WTC11 (cell line): ENCODE results near the gene NAT8L. TPM values are rescaled to one million over a fixed set of nuclear protein-coding genes. Genes with fewer than 3 reads are reported as not detected.

Source experiments
- ATAC-seq: fragments of 200-7000 bp; cut with Tn5 transposase; 2 replicates; pipeline ENCODE4 v1.10.0; 2021; ENCODE audit warnings: mild to moderate bottlenecking, moderate library complexity
- CTCF ChIA-PET: fragments of 300-600 bp; sonication (Branson Sonifier 250); formaldehyde crosslinking; loops from one replicate; lab custom pipeline; 2021; ENCODE audit warnings: antibody characterized with exemption; lab: Charles Lee
- POLR2A ChIA-PET: fragments of 350-600 bp; sonication (Branson Sonifier 250); formaldehyde crosslinking; loops from one replicate; lab custom pipeline; 2021; ENCODE audit warnings: antibody characterized with exemption; lab: Charles Lee
- DNase-seq: peaks from one replicate; pipeline ENCODE4 v3.0.0; 2021; ENCODE audit warnings: low spot score
- H3K27ac Mint-ChIP-seq: 2 replicates; pipeline ENCODE4 v1.8.0; 2021; ENCODE audit warnings: mixed read lengths
- H3K27me3 Mint-ChIP-seq: 2 replicates; pipeline ENCODE4 v1.8.0; 2021; ENCODE audit warnings: low read depth, mild to moderate bottlenecking, moderate library complexity, mixed read lengths
- H3K36me3 Mint-ChIP-seq: 2 replicates; pipeline ENCODE4 v1.8.0; 2021; ENCODE audit warnings: mixed read lengths
- H3K4me1 Mint-ChIP-seq: 2 replicates; pipeline ENCODE4 v1.8.0; 2022; ENCODE audit warnings: mixed read lengths
- H3K4me3 Mint-ChIP-seq: 2 replicates; pipeline ENCODE4 v1.8.0; 2021; ENCODE audit warnings: mild to moderate bottlenecking, moderate library complexity, mixed read lengths
- H3K9me3 Mint-ChIP-seq: 2 replicates; pipeline ENCODE4 v1.8.0; 2021; ENCODE audit warnings: mixed read lengths
- E2F5 ChIP-seq: sonication (generic); formaldehyde crosslinking; IDR thresholded peaks from 2 replicates; pipeline ENCODE4 v1.8.1; 2022; ENCODE audit warnings: mild to moderate bottlenecking, moderate library complexity, missing genetic modification reagents
- ETV6 ChIP-seq: sonication (generic); formaldehyde crosslinking; IDR thresholded peaks from 2 replicates; pipeline ENCODE4 v1.8.1; 2022; ENCODE audit warnings: mild to moderate bottlenecking, missing genetic modification reagents
- FOXP4 ChIP-seq: sonication (generic); formaldehyde crosslinking; IDR thresholded peaks from 2 replicates; pipeline ENCODE4 v1.8.0; 2022; ENCODE audit warnings: mild to moderate bottlenecking, missing genetic modification reagents
- GTF2I ChIP-seq: fragments of 250-450 bp; sonication (Bioruptor Pico); conservative IDR thresholded peaks from 2 replicates; pipeline ENCODE4 v1.4.0; 2021; ENCODE audit warnings: mild to moderate bottlenecking
- HMGA2 ChIP-seq: fragments of 250-450 bp; sonication (Bioruptor Pico); IDR thresholded peaks from 2 replicates; pipeline ENCODE4 v1.4.0; 2021; ENCODE audit warnings: mild to moderate bottlenecking, moderate library complexity
- IRF2 ChIP-seq: sonication (generic); formaldehyde crosslinking; IDR thresholded peaks from 2 replicates; pipeline ENCODE4 v1.8.0; 2022; ENCODE audit warnings: low read depth, missing genetic modification reagents, borderline replicate concordance
- MYBL2 ChIP-seq: sonication (generic); formaldehyde crosslinking; IDR thresholded peaks from 2 replicates; pipeline ENCODE4 v1.8.1; 2023; ENCODE audit warnings: mild to moderate bottlenecking, moderate library complexity, missing genetic modification reagents
- ZBTB21 ChIP-seq: sonication (generic); formaldehyde crosslinking; IDR thresholded peaks from 2 replicates; pipeline ENCODE4 v1.8.1; 2023; ENCODE audit warnings: mild to moderate bottlenecking, missing genetic modification reagents, borderline replicate concordance
- ZNF121 ChIP-seq: sonication (generic); formaldehyde crosslinking; IDR thresholded peaks from 2 replicates; pipeline ENCODE4 v1.8.0; 2023; ENCODE audit warnings: missing genetic modification reagents
- ZNF138 ChIP-seq: sonication (generic); formaldehyde crosslinking; conservative IDR thresholded peaks from 2 replicates; pipeline ENCODE4 v1.8.1; 2022; ENCODE audit warnings: mild to moderate bottlenecking, moderate library complexity, missing genetic modification reagents
- ZNF263 ChIP-seq: sonication (generic); formaldehyde crosslinking; IDR thresholded peaks from 2 replicates; pipeline ENCODE4 v1.8.1; 2022; ENCODE audit warnings: low read depth, mild to moderate bottlenecking, moderate library complexity, missing genetic modification reagents
- ZNF396 ChIP-seq: fragments of 250-450 bp; sonication (Bioruptor Pico); IDR thresholded peaks from 2 replicates; pipeline ENCODE4 v1.8.0; 2021; ENCODE audit warnings: mild to moderate bottlenecking, moderate library complexity, borderline replicate concordance
- total RNA-seq: library from RNA; stranded (reverse); gene quantifications from 3 replicates; pipeline ENCODE4 v1.2.3, GENCODE V29; 2021
- TF ChIP-seq, protein P1 (sequence below): sonication (generic); formaldehyde crosslinking; IDR thresholded peaks from 2 replicates; pipeline ENCODE4 v1.8.1; 2022; ENCODE audit warnings: missing genetic modification reagents, borderline replicate concordance
- TF ChIP-seq, protein P2 (sequence below): fragments of 250-450 bp; sonication (Bioruptor Pico); IDR thresholded peaks from 2 replicates; pipeline ENCODE4 v1.9.0; 2021; ENCODE audit warnings: moderate library complexity, mild to moderate bottlenecking, inconsistent platforms, borderline replicate concordance
- TF ChIP-seq, protein P3 (sequence below): fragments of 200-600 bp; IDR thresholded peaks from 2 replicates; pipeline ENCODE4 v1.8.0; 2022; ENCODE audit warnings: antibody characterized with exemption
- TF ChIP-seq, protein P4 (sequence below): sonication (generic); formaldehyde crosslinking; IDR thresholded peaks from 2 replicates; pipeline ENCODE4 v1.8.1; 2022; ENCODE audit warnings: low read depth, mild to moderate bottlenecking, moderate library complexity, missing genetic modification reagents, borderline replicate concordance
- TF ChIP-seq, protein P5 (sequence below): sonication (generic); formaldehyde crosslinking; IDR thresholded peaks from 2 replicates; pipeline ENCODE4 v1.8.0; 2023; ENCODE audit warnings: missing genetic modification reagents, mild to moderate bottlenecking, borderline replicate concordance

Gene NAT8L
- total RNA-seq, 1 experiment from 2014 or later, result 20.0 TPM

DNA sequence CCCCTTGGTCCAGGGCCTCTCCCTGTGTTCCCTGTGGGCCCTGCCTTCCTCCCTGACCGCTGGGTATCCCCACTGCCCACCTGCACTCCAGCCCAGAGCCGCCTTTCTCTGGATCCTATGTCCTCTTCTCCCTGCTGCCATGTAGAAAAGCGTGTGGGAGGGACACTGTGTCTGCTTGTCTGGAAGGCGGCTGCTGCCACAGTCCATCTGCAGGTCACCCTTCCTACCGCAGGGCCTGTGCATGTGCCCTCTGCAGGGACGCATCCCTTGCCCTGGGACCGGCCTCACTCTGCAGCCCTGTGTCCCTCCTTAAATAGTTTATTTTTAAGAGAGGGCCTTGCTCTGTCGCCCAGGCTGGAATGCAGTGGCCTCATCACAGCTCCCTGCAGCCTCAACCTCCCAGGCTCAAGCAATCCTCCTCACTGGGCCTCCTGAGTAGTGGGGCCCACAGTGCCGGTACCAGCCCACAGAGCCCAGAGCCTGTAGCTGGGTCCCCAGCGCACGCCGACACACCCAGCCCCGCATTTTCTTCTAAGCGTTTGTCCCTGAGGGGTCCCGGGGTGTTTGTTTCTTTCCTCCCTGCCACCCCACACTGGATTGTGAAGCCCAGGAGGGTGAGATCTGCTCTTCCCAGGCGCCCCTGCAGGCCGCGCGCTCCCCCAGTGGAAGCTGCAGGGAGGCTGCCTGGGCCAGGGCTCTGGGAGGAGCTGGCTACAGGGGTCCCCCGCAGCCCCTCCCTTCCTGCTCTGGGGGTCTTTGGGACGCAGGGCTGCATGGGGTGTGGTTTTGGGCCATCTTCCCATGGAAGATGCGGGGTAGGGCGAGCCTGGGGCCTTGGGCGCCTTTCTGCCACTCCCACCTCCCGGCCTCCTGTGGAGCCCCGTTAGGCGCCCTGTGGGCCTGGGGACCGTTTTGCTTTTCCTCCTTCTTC is 12.8 kb upstream of the NAT8L start:
- Mint-ChIP-seq H3K27ac (no peak overlapping the region), H3K9me3 (no peaks in the 10 kb centered on the region), H3K4me3 (no peak overlapping the region), H3K27me3 (peaks cover 44% of the 10 kb centered on the region), H3K36me3 (no peaks in the 10 kb centered on the region), H3K4me1 (peaks cover 4% of the 10 kb centered on the region)
- ChIA-PET CTCF (interaction anchor here (0.7 kb wide), 1 partner anchor 106 kb away, joined by 3 read pairs; no protein-coding TSS in a partner anchor), POLR2A (no interaction called here)
- ATAC-seq (no peak), DNase-seq (no peak)
- TF ChIP-seq ZBTB21 (CRISPR knock-in tag), result no peak
- TF ChIP-seq ZNF121 (CRISPR knock-in tag), result 0 out of 2 replicates have a peak, but pooled peaks have one; percentile 18
- no peak for TF ChIP-seq E2F5 (CRISPR knock-in tag)

DNA sequence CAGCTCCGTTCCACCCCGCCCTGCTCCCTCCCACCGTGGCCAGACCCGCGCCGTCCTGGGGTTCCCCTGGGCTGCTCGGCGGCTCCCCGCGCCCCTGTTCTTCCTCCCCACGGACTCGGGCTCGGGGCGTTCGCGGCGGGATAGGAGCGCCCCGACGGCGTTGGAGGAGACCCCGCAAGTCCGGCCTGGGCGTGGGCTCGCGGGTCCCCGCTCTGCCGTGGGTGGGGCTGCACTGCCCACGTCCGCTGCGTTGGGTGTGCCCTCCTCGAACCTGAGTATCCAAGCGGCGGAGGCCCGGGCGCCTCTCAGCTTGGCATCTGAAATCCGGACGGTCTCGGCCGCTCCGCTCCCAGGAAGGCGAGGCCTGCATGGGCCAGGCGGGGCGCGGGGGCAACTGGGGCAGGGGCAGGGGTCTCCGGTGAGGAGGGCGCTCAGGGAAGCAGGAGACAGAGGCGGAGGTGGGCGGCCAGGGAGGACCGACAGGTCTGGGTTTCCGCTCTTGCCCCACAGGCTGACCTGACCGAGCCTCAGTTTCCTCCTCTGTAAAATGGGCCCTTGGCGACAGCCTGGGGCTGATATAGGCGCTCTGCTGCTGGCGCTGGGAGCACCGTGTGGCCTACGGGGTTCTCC is 12.0 kb upstream of the NAT8L start:
- ChIA-PET CTCF (no interaction called here), POLR2A (no interaction called here)
- no peak for DNase-seq
- Mint-ChIP-seq H3K27ac (no peak overlapping the region), H3K4me3 (no peak overlapping the region), H3K9me3 (no peaks in the 10 kb centered on the region), H3K36me3 (no peaks in the 10 kb centered on the region), H3K4me1 (peaks cover 10% of the 10 kb centered on the region), H3K27me3 (peaks cover 39% of the 10 kb centered on the region)
- ATAC-seq, result peak; percentile 10; the same call in 1 of the 2 replicates
- TF ChIP-seq ZNF138 (CRISPR knock-in tag) (no peak), ZNF396 (no peak), IRF2 (CRISPR knock-in tag) (no peak), ETV6 (CRISPR knock-in tag) (no peak), MYBL2 (CRISPR knock-in tag) (no peak), HMGA2 (no peak), GTF2I (no peak), ZNF263 (CRISPR knock-in tag) (no peak), FOXP4 (CRISPR knock-in tag) (no peak)
- TF ChIP-seq, protein P1, sequence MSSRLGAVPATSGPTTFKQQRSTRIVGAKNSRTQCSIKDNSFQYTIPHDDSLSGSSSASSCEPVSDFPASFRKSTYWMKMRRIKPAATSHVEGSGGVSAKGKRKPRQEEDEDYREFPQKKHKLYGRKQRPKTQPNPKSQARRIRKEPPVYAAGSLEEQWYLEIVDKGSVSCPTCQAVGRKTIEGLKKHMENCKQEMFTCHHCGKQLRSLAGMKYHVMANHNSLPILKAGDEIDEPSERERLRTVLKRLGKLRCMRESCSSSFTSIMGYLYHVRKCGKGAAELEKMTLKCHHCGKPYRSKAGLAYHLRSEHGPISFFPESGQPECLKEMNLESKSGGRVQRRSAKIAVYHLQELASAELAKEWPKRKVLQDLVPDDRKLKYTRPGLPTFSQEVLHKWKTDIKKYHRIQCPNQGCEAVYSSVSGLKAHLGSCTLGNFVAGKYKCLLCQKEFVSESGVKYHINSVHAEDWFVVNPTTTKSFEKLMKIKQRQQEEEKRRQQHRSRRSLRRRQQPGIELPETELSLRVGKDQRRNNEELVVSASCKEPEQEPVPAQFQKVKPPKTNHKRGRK (CRISPR knock-in tag), result no peak
- TF ChIP-seq, protein P2, sequence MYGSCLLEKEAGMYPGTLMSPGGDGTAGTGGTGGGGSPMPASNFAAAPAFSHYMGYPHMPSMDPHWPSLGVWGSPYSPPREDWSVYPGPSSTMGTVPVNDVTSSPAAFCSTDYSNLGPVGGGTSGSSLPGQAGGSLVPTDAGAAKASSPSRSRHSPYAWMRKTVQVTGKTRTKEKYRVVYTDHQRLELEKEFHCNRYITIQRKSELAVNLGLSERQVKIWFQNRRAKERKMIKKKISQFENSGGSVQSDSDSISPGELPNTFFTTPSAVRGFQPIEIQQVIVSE (CRISPR knock-in tag), result no peak
- TF ChIP-seq, protein P3, sequence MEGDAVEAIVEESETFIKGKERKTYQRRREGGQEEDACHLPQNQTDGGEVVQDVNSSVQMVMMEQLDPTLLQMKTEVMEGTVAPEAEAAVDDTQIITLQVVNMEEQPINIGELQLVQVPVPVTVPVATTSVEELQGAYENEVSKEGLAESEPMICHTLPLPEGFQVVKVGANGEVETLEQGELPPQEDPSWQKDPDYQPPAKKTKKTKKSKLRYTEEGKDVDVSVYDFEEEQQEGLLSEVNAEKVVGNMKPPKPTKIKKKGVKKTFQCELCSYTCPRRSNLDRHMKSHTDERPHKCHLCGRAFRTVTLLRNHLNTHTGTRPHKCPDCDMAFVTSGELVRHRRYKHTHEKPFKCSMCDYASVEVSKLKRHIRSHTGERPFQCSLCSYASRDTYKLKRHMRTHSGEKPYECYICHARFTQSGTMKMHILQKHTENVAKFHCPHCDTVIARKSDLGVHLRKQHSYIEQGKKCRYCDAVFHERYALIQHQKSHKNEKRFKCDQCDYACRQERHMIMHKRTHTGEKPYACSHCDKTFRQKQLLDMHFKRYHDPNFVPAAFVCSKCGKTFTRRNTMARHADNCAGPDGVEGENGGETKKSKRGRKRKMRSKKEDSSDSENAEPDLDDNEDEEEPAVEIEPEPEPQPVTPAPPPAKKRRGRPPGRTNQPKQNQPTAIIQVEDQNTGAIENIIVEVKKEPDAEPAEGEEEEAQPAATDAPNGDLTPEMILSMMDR, result no peak
- TF ChIP-seq, protein P4, sequence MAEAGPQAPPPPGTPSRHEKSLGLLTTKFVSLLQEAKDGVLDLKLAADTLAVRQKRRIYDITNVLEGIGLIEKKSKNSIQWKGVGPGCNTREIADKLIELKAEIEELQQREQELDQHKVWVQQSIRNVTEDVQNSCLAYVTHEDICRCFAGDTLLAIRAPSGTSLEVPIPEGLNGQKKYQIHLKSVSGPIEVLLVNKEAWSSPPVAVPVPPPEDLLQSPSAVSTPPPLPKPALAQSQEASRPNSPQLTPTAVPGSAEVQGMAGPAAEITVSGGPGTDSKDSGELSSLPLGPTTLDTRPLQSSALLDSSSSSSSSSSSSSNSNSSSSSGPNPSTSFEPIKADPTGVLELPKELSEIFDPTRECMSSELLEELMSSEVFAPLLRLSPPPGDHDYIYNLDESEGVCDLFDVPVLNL (CRISPR knock-in tag), result no peak
- TF ChIP-seq, protein P5, sequence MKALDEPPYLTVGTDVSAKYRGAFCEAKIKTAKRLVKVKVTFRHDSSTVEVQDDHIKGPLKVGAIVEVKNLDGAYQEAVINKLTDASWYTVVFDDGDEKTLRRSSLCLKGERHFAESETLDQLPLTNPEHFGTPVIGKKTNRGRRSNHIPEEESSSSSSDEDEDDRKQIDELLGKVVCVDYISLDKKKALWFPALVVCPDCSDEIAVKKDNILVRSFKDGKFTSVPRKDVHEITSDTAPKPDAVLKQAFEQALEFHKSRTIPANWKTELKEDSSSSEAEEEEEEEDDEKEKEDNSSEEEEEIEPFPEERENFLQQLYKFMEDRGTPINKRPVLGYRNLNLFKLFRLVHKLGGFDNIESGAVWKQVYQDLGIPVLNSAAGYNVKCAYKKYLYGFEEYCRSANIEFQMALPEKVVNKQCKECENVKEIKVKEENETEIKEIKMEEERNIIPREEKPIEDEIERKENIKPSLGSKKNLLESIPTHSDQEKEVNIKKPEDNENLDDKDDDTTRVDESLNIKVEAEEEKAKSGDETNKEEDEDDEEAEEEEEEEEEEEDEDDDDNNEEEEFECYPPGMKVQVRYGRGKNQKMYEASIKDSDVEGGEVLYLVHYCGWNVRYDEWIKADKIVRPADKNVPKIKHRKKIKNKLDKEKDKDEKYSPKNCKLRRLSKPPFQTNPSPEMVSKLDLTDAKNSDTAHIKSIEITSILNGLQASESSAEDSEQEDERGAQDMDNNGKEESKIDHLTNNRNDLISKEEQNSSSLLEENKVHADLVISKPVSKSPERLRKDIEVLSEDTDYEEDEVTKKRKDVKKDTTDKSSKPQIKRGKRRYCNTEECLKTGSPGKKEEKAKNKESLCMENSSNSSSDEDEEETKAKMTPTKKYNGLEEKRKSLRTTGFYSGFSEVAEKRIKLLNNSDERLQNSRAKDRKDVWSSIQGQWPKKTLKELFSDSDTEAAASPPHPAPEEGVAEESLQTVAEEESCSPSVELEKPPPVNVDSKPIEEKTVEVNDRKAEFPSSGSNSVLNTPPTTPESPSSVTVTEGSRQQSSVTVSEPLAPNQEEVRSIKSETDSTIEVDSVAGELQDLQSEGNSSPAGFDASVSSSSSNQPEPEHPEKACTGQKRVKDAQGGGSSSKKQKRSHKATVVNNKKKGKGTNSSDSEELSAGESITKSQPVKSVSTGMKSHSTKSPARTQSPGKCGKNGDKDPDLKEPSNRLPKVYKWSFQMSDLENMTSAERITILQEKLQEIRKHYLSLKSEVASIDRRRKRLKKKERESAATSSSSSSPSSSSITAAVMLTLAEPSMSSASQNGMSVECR (CRISPR knock-in tag), result no peak
